MM.1S (cell line): ENCODE data around the gene DNAJC5.

Experiments
- EZH2 ChIP-seq: fragments of 300-600 bp; sonication (generic); optimal IDR thresholded peaks from 2 replicates; pipeline ENCODE3; 2017; ENCODE audit warnings: low read depth, mild to moderate bottlenecking, antibody characterized with exemption, low read length, mixed read lengths
- EZH2phosphoT487 ChIP-seq: fragments of 300-600 bp; sonication (generic); IDR thresholded peaks from 2 replicates; pipeline ENCODE4 v1.6.1; 2018; ENCODE audit warnings: antibody characterized with exemption, low read length
- TF ChIP-seq, protein P1 (sequence below): fragments of 300-600 bp; sonication (generic); IDR thresholded peaks from 2 replicates; pipeline ENCODE4 v1.5.1; 2016; ENCODE audit warnings: antibody characterized with exemption, low read length, mixed read lengths

DNA sequence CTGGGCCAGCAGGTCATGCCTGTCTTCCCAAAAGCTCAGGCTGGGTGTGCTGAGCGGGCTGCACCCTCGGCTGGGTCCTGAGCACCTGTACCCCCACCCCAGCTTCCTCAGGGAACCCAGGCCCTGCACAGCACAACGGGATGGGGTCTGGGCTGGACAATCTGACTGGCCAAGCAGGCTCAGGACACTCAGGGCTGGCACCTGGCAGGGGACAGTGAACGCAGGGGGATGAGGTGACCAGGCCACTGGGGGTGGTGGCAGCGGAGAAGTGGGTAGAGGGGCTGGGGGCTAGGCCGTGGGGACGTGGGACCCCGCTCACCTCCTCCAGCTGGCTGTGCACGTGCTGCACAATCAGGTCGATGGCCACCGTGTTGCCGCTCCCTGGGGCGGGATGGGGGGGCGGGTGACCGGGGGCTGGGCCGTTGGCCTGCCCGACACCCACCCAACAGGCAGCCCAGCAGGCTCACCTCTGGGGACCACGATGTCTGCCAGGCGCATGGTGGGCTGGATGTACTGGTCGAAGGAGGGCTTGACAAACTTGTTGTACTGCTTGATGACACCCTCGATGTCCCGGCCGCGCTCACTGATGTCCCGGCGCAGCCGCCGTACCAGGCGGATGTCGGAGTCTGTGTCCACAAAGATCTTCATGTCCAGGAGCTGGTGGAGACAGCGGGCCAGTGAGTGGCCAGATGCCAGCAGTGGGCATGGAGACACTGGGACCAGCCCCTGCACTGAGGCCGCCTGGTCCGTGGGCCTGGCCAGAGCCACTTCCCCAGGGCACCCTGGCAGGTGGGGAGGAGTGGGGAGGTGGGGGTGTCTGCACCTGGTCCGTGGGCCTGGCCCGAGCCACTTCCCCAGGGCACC is 49.4 kb downstream of the DNAJC5 start:
- TF ChIP-seq EZH2 (no peak), EZH2phosphoT487 (no peak)
- TF ChIP-seq, protein P1, sequence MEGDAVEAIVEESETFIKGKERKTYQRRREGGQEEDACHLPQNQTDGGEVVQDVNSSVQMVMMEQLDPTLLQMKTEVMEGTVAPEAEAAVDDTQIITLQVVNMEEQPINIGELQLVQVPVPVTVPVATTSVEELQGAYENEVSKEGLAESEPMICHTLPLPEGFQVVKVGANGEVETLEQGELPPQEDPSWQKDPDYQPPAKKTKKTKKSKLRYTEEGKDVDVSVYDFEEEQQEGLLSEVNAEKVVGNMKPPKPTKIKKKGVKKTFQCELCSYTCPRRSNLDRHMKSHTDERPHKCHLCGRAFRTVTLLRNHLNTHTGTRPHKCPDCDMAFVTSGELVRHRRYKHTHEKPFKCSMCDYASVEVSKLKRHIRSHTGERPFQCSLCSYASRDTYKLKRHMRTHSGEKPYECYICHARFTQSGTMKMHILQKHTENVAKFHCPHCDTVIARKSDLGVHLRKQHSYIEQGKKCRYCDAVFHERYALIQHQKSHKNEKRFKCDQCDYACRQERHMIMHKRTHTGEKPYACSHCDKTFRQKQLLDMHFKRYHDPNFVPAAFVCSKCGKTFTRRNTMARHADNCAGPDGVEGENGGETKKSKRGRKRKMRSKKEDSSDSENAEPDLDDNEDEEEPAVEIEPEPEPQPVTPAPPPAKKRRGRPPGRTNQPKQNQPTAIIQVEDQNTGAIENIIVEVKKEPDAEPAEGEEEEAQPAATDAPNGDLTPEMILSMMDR: no peak
